Measurements from ENCODE around the gene ZNF844.

The ZNF844 gene

GRCh38 chr19:12111176-12111575 is 46.6 kb downstream of the ZNF844 start:
- ChIA-PET CTCF (no interaction called here), POLR2A (ENCODE audit: low non-redundant PET) (no interaction called here)
- TF ChIP-seq CTCF (conservative IDR thresholded peaks at IDR 0.05; ENCODE audit: low read depth) = no peak
- H3K27ac ChIP-seq = no peak overlapping the region
- no peak for DNase-seq (ENCODE audit: low spot score)

GRCh38 chr19:12111943-12112637 is 47.6 kb downstream of the ZNF844 start:
- ChIA-PET POLR2A (ENCODE audit: low non-redundant PET) (no interaction called here), CTCF (interaction anchor here (0.5 kb wide), 1 partner anchor 602 kb away, joined by 7 read pairs; no protein-coding TSS in a partner anchor)
- no peak for DNase-seq (ENCODE audit: low spot score)

GRCh38 chr19:12112701-12113100 is 48.2 kb downstream of the ZNF844 start:
- no peak for TF ChIP-seq CTCF (conservative IDR thresholded peaks at IDR 0.05; ENCODE audit: low read depth)
- no peak overlapping the region for H3K27ac ChIP-seq
- no peak for DNase-seq (ENCODE audit: low spot score)
- ChIA-PET CTCF (no interaction called here), POLR2A (ENCODE audit: low non-redundant PET) (no interaction called here)

More at GRCh38 chr19:12111943-12112637, 47.6 kb downstream of the ZNF844 start:
- H3K27ac ChIP-seq = no peak overlapping the region
- no peak for TF ChIP-seq CTCF (conservative IDR thresholded peaks at IDR 0.05; ENCODE audit: low read depth)

- POLR2A ChIA-PET (ENCODE audit: low non-redundant PET) = no interaction called here
- TF ChIP-seq CTCF (conservative IDR thresholded peaks at IDR 0.05; ENCODE audit: low read depth) = no peak
- H3K27ac ChIP-seq = no peak overlapping the region
- CTCF ChIA-PET = no interaction called here
- DNase-seq (ENCODE audit: low spot score) = no peak
These were observed 48.6 kb downstream of the ZNF844 start for GRCh38 chr19:12113121-12113520.

- no peak overlapping the region for H3K27ac ChIP-seq
- CTCF ChIA-PET = interaction anchor here (0.7 kb wide), 1 partner anchor 9 kb away, joined by 3 read pairs; no protein-coding TSS in a partner anchor
- POLR2A ChIA-PET (ENCODE audit: low non-redundant PET) = no interaction called here
- TF ChIP-seq CTCF (conservative IDR thresholded peaks at IDR 0.05; ENCODE audit: low read depth) = no peak
- no peak for DNase-seq (ENCODE audit: low spot score)
These were observed 52.9 kb downstream of the ZNF844 start for GRCh38 chr19:12117201-12117970.

GRCh38 chr19:12126707-12127106 is 62.2 kb downstream of the ZNF844 start:
- H3K27ac ChIP-seq = no peak overlapping the region
- peak; percentile 44 for TF ChIP-seq CTCF (conservative IDR thresholded peaks at IDR 0.05; ENCODE audit: low read depth)
- CTCF ChIA-PET = interaction anchor here (0.6 kb wide), 1 partner anchor 10 kb away, joined by 3 read pairs; no protein-coding TSS in a partner anchor
- POLR2A ChIA-PET (ENCODE audit: low non-redundant PET) = no interaction called here
- no peak for DNase-seq (ENCODE audit: low spot score)
